Prostate gland (tissue), 2 donors: ENCODE results near the gene KLHL12.
"Not testable (repeated sequence)": the region's sequence is repeated elsewhere in the genome, so short reads cannot be mapped to it uniquely, and the experiment has no call there.

Source experiments
- POLR2A ChIP-seq: fragments of 450-650 bp; IDR thresholded peaks from one replicate; pipeline ENCODE4 v1.6.1; 2016; ENCODE audit warnings: antibody characterized with exemption, mild to moderate bottlenecking
- TF ChIP-seq, protein P1 (sequence below), 4 experiments: fragments of 200-600 bp in 2 of 4; fragments of 450-650 bp in 2 of 4; sonication (generic) in 2 of 4; IDR thresholded peaks; 1 replicate in 3 of 4; 2 replicates in 1 of 4; pipeline ENCODE4 v1.5.1; 2016 to 2019; ENCODE audit warnings: antibody characterized with exemption in 4 of 4, mild to moderate bottlenecking in 2 of 4, moderate library complexity in 2 of 4

DNA sequence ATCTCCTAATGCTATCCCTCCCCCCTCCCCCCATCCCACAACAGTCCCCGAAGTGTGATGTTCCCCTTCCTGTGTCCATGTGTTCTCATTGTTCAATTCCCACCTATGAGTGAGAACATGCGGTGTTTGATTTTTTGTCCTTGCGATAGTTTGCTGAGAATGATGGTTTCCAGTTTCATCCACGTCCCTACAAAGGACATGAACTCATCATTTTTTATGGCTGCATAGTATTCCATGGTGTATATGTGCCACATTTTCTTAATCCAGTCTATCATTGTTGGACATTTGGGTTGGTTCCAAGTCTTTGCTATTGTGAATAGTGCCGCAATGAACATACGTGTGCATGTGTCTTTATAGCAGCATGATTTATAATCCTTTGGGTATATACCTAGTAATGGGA is 9.4 kb upstream of the KLHL12 start:
- TF ChIP-seq, protein P1, sequence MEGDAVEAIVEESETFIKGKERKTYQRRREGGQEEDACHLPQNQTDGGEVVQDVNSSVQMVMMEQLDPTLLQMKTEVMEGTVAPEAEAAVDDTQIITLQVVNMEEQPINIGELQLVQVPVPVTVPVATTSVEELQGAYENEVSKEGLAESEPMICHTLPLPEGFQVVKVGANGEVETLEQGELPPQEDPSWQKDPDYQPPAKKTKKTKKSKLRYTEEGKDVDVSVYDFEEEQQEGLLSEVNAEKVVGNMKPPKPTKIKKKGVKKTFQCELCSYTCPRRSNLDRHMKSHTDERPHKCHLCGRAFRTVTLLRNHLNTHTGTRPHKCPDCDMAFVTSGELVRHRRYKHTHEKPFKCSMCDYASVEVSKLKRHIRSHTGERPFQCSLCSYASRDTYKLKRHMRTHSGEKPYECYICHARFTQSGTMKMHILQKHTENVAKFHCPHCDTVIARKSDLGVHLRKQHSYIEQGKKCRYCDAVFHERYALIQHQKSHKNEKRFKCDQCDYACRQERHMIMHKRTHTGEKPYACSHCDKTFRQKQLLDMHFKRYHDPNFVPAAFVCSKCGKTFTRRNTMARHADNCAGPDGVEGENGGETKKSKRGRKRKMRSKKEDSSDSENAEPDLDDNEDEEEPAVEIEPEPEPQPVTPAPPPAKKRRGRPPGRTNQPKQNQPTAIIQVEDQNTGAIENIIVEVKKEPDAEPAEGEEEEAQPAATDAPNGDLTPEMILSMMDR (IDR thresholded peaks at IDR 0.05): not testable (repeated sequence)
- TF ChIP-seq POLR2A: not testable (repeated sequence)
